ENCODE results near the gene ACKR3. TPM values are rescaled to one million over a fixed set of nuclear protein-coding genes. Genes with fewer than 3 reads are reported as not detected.

ACKR3 gene
- total and polyA plus RNA-seq, 3 donors from 2014 or later = 22.8 to 52.8 (median 35.5) TPM

DNA sequence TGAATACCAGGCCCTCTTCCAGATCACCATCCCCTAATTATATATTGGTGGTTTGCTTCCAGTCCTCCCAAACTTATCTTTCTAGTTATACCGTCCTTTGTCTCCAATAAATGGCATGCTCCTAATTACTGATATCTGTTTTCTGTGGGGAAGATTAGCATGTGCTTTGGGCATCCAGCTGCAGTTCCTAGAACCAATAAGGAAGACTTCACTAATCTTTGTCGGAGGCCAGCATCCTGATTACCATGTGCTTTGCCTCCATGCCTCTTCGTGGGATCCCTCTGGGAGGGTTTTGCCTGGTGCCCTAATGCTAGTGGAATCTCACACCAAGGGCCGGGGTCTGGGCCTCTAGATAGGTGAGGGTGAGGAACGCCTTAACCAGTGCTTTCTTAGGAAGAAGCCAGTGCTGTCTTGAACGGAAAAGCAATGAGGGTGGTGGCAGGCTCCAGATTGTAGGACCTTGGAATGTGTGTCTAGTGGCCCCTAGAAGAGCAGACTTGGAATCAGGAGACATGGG lies 47.7 kb downstream of the ACKR3 start:
- TF ChIP-seq, protein P1, sequence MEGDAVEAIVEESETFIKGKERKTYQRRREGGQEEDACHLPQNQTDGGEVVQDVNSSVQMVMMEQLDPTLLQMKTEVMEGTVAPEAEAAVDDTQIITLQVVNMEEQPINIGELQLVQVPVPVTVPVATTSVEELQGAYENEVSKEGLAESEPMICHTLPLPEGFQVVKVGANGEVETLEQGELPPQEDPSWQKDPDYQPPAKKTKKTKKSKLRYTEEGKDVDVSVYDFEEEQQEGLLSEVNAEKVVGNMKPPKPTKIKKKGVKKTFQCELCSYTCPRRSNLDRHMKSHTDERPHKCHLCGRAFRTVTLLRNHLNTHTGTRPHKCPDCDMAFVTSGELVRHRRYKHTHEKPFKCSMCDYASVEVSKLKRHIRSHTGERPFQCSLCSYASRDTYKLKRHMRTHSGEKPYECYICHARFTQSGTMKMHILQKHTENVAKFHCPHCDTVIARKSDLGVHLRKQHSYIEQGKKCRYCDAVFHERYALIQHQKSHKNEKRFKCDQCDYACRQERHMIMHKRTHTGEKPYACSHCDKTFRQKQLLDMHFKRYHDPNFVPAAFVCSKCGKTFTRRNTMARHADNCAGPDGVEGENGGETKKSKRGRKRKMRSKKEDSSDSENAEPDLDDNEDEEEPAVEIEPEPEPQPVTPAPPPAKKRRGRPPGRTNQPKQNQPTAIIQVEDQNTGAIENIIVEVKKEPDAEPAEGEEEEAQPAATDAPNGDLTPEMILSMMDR (IDR thresholded peaks at IDR 0.05) = no peak
- TF ChIP-seq POLR2A (IDR thresholded peaks at IDR 0.05) = no peak
- intact Hi-C loops (cut with DNase I; ENCODE audit: low total_unique reads) = no loop called here
- WGBS, 2 donors = 74 to 86% methylated on average over 6 of the region's 6 CpGs
- H3K36me3 ChIP-seq (ENCODE audit: low read depth, missing control alignments) = no peaks in the 10 kb centered on the region
- H3K27ac ChIP-seq = no peak overlapping the region
- H3K4me3 ChIP-seq = no peak overlapping the region
- no peak for DNase-seq
- no peaks in the 10 kb centered on the region for H3K4me1 ChIP-seq
- no peaks in the 10 kb centered on the region for H3K9me3 ChIP-seq
- no peaks in the 10 kb centered on the region for H3K27me3 ChIP-seq

GRCh38 chr2:236617796-236618195 lies 48.2 kb downstream of the ACKR3 start:
- DNase-seq = no peak
- intact Hi-C loops (cut with DNase I; ENCODE audit: low total_unique reads) = no loop called here

DNA sequence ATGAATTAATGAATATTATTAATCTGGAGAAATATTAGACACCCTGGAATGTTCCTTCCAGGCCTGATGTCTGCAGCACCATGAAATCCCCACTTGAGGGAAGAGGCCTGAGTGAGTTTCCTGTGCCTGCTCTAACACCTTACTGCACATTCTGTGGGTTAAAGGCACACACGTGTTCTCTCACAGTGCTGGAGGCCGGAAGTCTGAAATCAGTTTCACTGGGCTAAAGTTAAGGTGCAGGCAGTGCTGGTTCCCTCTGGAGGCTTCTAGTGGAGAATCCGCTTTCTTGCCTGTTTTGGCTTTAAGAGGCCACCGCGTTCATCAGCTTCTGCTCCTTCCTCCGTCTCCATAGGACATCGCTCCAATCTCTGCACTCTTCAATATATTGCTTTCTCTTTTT lies 48.7 kb downstream of the ACKR3 start:
- Histone ChIP-seq H3K27ac (no peak overlapping the region), H3K4me1 (no peaks in the 10 kb centered on the region), H3K4me3 (no peak overlapping the region), H3K36me3 (ENCODE audit: low read depth, missing control alignments) (no peaks in the 10 kb centered on the region), H3K27me3 (no peaks in the 10 kb centered on the region), H3K9me3 (no peaks in the 10 kb centered on the region)
- intact Hi-C loops (cut with DNase I; ENCODE audit: low total_unique reads) = no loop called here
- no peak for DNase-seq
- TF ChIP-seq, protein P1 (IDR thresholded peaks at IDR 0.05) = no peak
- TF ChIP-seq POLR2A (IDR thresholded peaks at IDR 0.05) = no peak
- 78 to 84% methylated on average over 7 of the region's 7 CpGs for WGBS, 2 donors

More at GRCh38 chr2:236617796-236618195, 48.2 kb downstream of the ACKR3 start:
- Histone ChIP-seq H3K4me3 (no peak overlapping the region), H3K27me3 (no peaks in the 10 kb centered on the region), H3K36me3 (ENCODE audit: low read depth, missing control alignments) (no peaks in the 10 kb centered on the region), H3K27ac (no peak overlapping the region), H3K4me1 (no peaks in the 10 kb centered on the region), H3K9me3 (no peaks in the 10 kb centered on the region)
- TF ChIP-seq, protein P1 (IDR thresholded peaks at IDR 0.05) = no peak
- TF ChIP-seq POLR2A (IDR thresholded peaks at IDR 0.05) = no peak
- 84 to 90% methylated on average over 10 of the region's 10 CpGs for WGBS, 2 donors

- Histone ChIP-seq H3K27me3 (no peaks in the 10 kb centered on the region), H3K27ac (no peak overlapping the region), H3K9me3 (no peaks in the 10 kb centered on the region), H3K4me3 (no peak overlapping the region), H3K4me1 (no peaks in the 10 kb centered on the region), H3K36me3 (ENCODE audit: low read depth, missing control alignments) (no peaks in the 10 kb centered on the region)
- intact Hi-C loops (cut with DNase I; ENCODE audit: low total_unique reads) = no loop called here
- 84 to 89% methylated on average over 5 of the region's 5 CpGs for WGBS, 2 donors
- TF ChIP-seq POLR2A (IDR thresholded peaks at IDR 0.05) = no peak
- TF ChIP-seq, protein P1 (IDR thresholded peaks at IDR 0.05) = no peak
- no peak for DNase-seq
These were observed 50.4 kb downstream of the ACKR3 start for GRCh38 chr2:236619910-236620612.

- Histone ChIP-seq H3K27ac (no peak overlapping the region), H3K36me3 (ENCODE audit: low read depth, missing control alignments) (no peaks in the 10 kb centered on the region), H3K9me3 (no peaks in the 10 kb centered on the region), H3K4me1 (no peaks in the 10 kb centered on the region), H3K27me3 (no peaks in the 10 kb centered on the region), H3K4me3 (no peak overlapping the region)
- TF ChIP-seq, protein P1 (IDR thresholded peaks at IDR 0.05) = no peak
- no peak for TF ChIP-seq POLR2A (IDR thresholded peaks at IDR 0.05)
- DNase-seq = no peak
- intact Hi-C loops (cut with DNase I; ENCODE audit: low total_unique reads) = no loop called here
- 94 to 97% methylated on average over 7 to 15 of the region's 15 CpGs for WGBS, 2 donors
These were observed 52.2 kb downstream of the ACKR3 start for GRCh38 chr2:236621786-236622185.

Data from testis (tissue), 3 donors.